Peyer's patch (tissue), 4 donors: ENCODE measurements around the gene CPNE8. TPM values are rescaled to one million over a fixed set of nuclear protein-coding genes. Genes with fewer than 3 reads are reported as not detected.

Experiments
- DNase-seq, 3 donors: peaks; one replicate each; pipeline ENCODE4 v3.0.0-alpha.2; 2017 to 2019
- H3K27ac ChIP-seq, 4 donors: fragments of 200-600 bp; sonication (generic); one replicate each; pipeline ENCODE4 v1.5.1; 2016 to 2019
- H3K27me3 ChIP-seq, 2 donors: fragments of 200-600 bp; sonication (generic); one replicate each; pipeline ENCODE4 v1.5.1; 2019
- H3K36me3 ChIP-seq, 3 donors: fragments of 200-600 bp; sonication (generic); one replicate each; pipeline ENCODE4 v1.5.1; 2016 to 2019
- H3K4me1 ChIP-seq, 4 donors: fragments of 200-600 bp; sonication (generic); one replicate each; pipeline ENCODE4 v1.5.1; 2016 to 2019
- H3K4me3 ChIP-seq, 4 donors: fragments of 200-600 bp; sonication (generic); 1 replicate in 3 of 4; 2 replicates in 1 of 4; pipeline ENCODE4 v1.5.1; 2016 to 2019; ENCODE audit warnings: mild to moderate bottlenecking in 1 of 4
- H3K9me3 ChIP-seq, 4 donors: fragments of 200-600 bp; sonication (generic); one replicate each; pipeline ENCODE4 v1.5.1; 2016 to 2019; ENCODE audit warnings: mild to moderate bottlenecking in 1 of 4
- CTCF ChIP-seq, 6 experiments: fragments of 450-650 bp in 4 of 6; fragments of 200-600 bp in 2 of 6; sonication (generic) in 1 of 6; IDR thresholded peaks; one replicate each; pipeline ENCODE4 v1.5.1; 2017 to 2019; ENCODE audit warnings: antibody characterized with exemption in 6 of 6, mild to moderate bottlenecking in 3 of 6, moderate library complexity in 1 of 6
- POLR2A ChIP-seq, 2 donors: fragments of 450-650 bp; IDR thresholded peaks; one replicate each; pipeline ENCODE4 v1.5.1; 2017; ENCODE audit warnings: antibody characterized with exemption in 2 of 2, mild to moderate bottlenecking in 2 of 2, moderate library complexity in 2 of 2
- total RNA-seq, 4 donors: library from RNA; depleted of rRNA; stranded (reverse); fragments of >200 nt; gene quantifications; one replicate each; pipeline ENCODE4 v1.1.0, GENCODE V29; 2016

The CPNE8 gene
- total RNA-seq, 4 donors from 2014 or later = 4.4 to 23.1 (median 8.0) TPM

- Histone ChIP-seq H3K27me3 (no peaks in the 10 kb centered on the region), H3K36me3 (no peaks in the 10 kb centered on the region), H3K9me3 (no peaks in the 10 kb centered on the region), H3K4me1 (no peaks in the 10 kb centered on the region), H3K4me3 (no peak overlapping the region), H3K27ac (no peak overlapping the region)
- no peak for DNase-seq
- TF ChIP-seq POLR2A (IDR thresholded peaks at IDR 0.05) (no peak), CTCF (IDR thresholded peaks at IDR 0.05) (no peak)
Observed at GRCh38 chr12:38844267-38844666, 61.1 kb downstream of the CPNE8 start.

GRCh38 chr12:38838056-38838850 lies 67.1 kb downstream of the CPNE8 start:
- H3K9me3 ChIP-seq = no peaks in the 10 kb centered on the region
- TF ChIP-seq POLR2A (IDR thresholded peaks at IDR 0.05) = no peak
- TF ChIP-seq CTCF (IDR thresholded peaks at IDR 0.05) = no peak
- no peak for DNase-seq
- H3K4me3 ChIP-seq = no peak overlapping the region
- H3K27me3 ChIP-seq = no peaks in the 10 kb centered on the region
- H3K27ac ChIP-seq = no peak overlapping the region
- H3K36me3 ChIP-seq = no peaks in the 10 kb centered on the region
- peaks cover 0 to 5% (median 0%) of the 10 kb centered on the region in 4 donors for H3K4me1 ChIP-seq

- no peaks in the 10 kb centered on the region for H3K4me1 ChIP-seq
- DNase-seq = no peak
- TF ChIP-seq CTCF (IDR thresholded peaks at IDR 0.05) (no peak), POLR2A (IDR thresholded peaks at IDR 0.05) (no peak)
- no peak overlapping the region for H3K4me3 ChIP-seq
- no peaks in the 10 kb centered on the region for H3K36me3 ChIP-seq
- H3K27me3 ChIP-seq = no peaks in the 10 kb centered on the region
- no peaks in the 10 kb centered on the region for H3K9me3 ChIP-seq
- no peak overlapping the region for H3K27ac ChIP-seq
Observed at GRCh38 chr12:38831715-38832114, 73.7 kb downstream of the CPNE8 start.

- Histone ChIP-seq H3K9me3 (no peaks in the 10 kb centered on the region), H3K4me1 (no peaks in the 10 kb centered on the region), H3K27ac (no peak overlapping the region), H3K27me3 (no peaks in the 10 kb centered on the region), H3K36me3 (no peaks in the 10 kb centered on the region), H3K4me3 (no peak overlapping the region)
- no peak for TF ChIP-seq CTCF (IDR thresholded peaks at IDR 0.05)
- no peak for TF ChIP-seq POLR2A (IDR thresholded peaks at IDR 0.05)
- DNase-seq = no peak
Observed at GRCh38 chr12:38825006-38825405, 80.4 kb downstream of the CPNE8 start.

GRCh38 chr12:38823738-38824137 lies 81.7 kb downstream of the CPNE8 start:
- no peaks in the 10 kb centered on the region for H3K36me3 ChIP-seq
- H3K4me1 ChIP-seq = no peaks in the 10 kb centered on the region
- H3K4me3 ChIP-seq = no peak overlapping the region
- H3K9me3 ChIP-seq = no peaks in the 10 kb centered on the region
- TF ChIP-seq POLR2A (IDR thresholded peaks at IDR 0.05) (no peak), CTCF (IDR thresholded peaks at IDR 0.05) (no peak)
- no peak for DNase-seq
- H3K27me3 ChIP-seq = no peaks in the 10 kb centered on the region
- H3K27ac ChIP-seq = no peak overlapping the region
